WTC11 (cell line): ENCODE results near the gene STX8. TPM values are rescaled to one million over a fixed set of nuclear protein-coding genes. Genes with fewer than 3 reads are reported as not detected.
"Not testable (repeated sequence)": the region's sequence is repeated elsewhere in the genome, so short reads cannot be mapped to it uniquely, and the experiment has no call there.

Source experiments
- ATAC-seq: fragments of 200-7000 bp; cut with Tn5 transposase; 2 replicates; pipeline ENCODE4 v1.10.0; 2021; ENCODE audit warnings: mild to moderate bottlenecking, moderate library complexity
- CTCF ChIA-PET: fragments of 300-600 bp; sonication (Branson Sonifier 250); formaldehyde crosslinking; loops from one replicate; lab custom pipeline; 2021; ENCODE audit warnings: antibody characterized with exemption; lab: Charles Lee
- POLR2A ChIA-PET: fragments of 350-600 bp; sonication (Branson Sonifier 250); formaldehyde crosslinking; loops from one replicate; lab custom pipeline; 2021; ENCODE audit warnings: antibody characterized with exemption; lab: Charles Lee
- DNase-seq: peaks from one replicate; pipeline ENCODE4 v3.0.0; 2021; ENCODE audit warnings: low spot score
- H3K27ac Mint-ChIP-seq: 2 replicates; pipeline ENCODE4 v1.8.0; 2021; ENCODE audit warnings: mixed read lengths
- H3K27me3 Mint-ChIP-seq: 2 replicates; pipeline ENCODE4 v1.8.0; 2021; ENCODE audit warnings: low read depth, mild to moderate bottlenecking, moderate library complexity, mixed read lengths
- H3K36me3 Mint-ChIP-seq: 2 replicates; pipeline ENCODE4 v1.8.0; 2021; ENCODE audit warnings: mixed read lengths
- H3K4me1 Mint-ChIP-seq: 2 replicates; pipeline ENCODE4 v1.8.0; 2022; ENCODE audit warnings: mixed read lengths
- H3K4me3 Mint-ChIP-seq: 2 replicates; pipeline ENCODE4 v1.8.0; 2021; ENCODE audit warnings: mild to moderate bottlenecking, moderate library complexity, mixed read lengths
- H3K9me3 Mint-ChIP-seq: 2 replicates; pipeline ENCODE4 v1.8.0; 2021; ENCODE audit warnings: mixed read lengths
- ATF1 ChIP-seq: sonication (generic); formaldehyde crosslinking; IDR thresholded peaks from 2 replicates; pipeline ENCODE4 v1.8.1; 2023; ENCODE audit warnings: mild to moderate bottlenecking, moderate library complexity, missing genetic modification reagents
- CBFB ChIP-seq: sonication (generic); formaldehyde crosslinking; IDR thresholded peaks from 2 replicates; pipeline ENCODE4 v1.8.1; 2022; ENCODE audit warnings: mild to moderate bottlenecking, low read depth, missing genetic modification reagents
- CREB1 ChIP-seq: sonication (generic); formaldehyde crosslinking; IDR thresholded peaks from 2 replicates; pipeline ENCODE4 v1.8.0; 2023; ENCODE audit warnings: mild to moderate bottlenecking, missing genetic modification reagents
- FOXK1 ChIP-seq: sonication (generic); formaldehyde crosslinking; IDR thresholded peaks from 2 replicates; pipeline ENCODE4 v1.8.0; 2022; ENCODE audit warnings: mild to moderate bottlenecking, moderate library complexity, missing genetic modification reagents
- FOXP1 ChIP-seq: sonication (generic); formaldehyde crosslinking; IDR thresholded peaks from 2 replicates; pipeline ENCODE4 v1.8.0; 2022; ENCODE audit warnings: missing genetic modification reagents, mild to moderate bottlenecking, moderate library complexity, borderline replicate concordance
- GRHL2 ChIP-seq: fragments of 250-450 bp; sonication (Bioruptor Pico); IDR thresholded peaks from 2 replicates; pipeline ENCODE4 v1.8.0; 2022; ENCODE audit warnings: mild to moderate bottlenecking, moderate library complexity; ENCODE audit not compliant: insufficient replicate concordance, severe bottlenecking
- IRF2 ChIP-seq: sonication (generic); formaldehyde crosslinking; IDR thresholded peaks from 2 replicates; pipeline ENCODE4 v1.8.0; 2022; ENCODE audit warnings: low read depth, missing genetic modification reagents, borderline replicate concordance
- JUN ChIP-seq: sonication (generic); formaldehyde crosslinking; IDR thresholded peaks from 2 replicates; pipeline ENCODE4 v1.8.0; 2023; ENCODE audit warnings: mild to moderate bottlenecking, missing genetic modification reagents
- NR1H2 ChIP-seq: sonication (generic); formaldehyde crosslinking; IDR thresholded peaks from 2 replicates; pipeline ENCODE4 v1.9.0; 2021; ENCODE audit warnings: mild to moderate bottlenecking, moderate library complexity, missing genetic modification reagents
- OVOL2 ChIP-seq: fragments of 250-450 bp; sonication (Bioruptor Pico); IDR thresholded peaks from 2 replicates; pipeline ENCODE4 v1.9.0; 2021; ENCODE audit warnings: mild to moderate bottlenecking, borderline replicate concordance
- RELA ChIP-seq: sonication (generic); formaldehyde crosslinking; IDR thresholded peaks from 2 replicates; pipeline ENCODE4 v1.8.1; 2022; ENCODE audit warnings: missing genetic modification reagents, mild to moderate bottlenecking, borderline replicate concordance
- RORB ChIP-seq: fragments of 250-450 bp; sonication (Bioruptor Pico); IDR thresholded peaks from 2 replicates; pipeline ENCODE4 v1.9.0; 2021; ENCODE audit warnings: mild to moderate bottlenecking
- SMAD4 ChIP-seq: sonication (generic); formaldehyde crosslinking; IDR thresholded peaks from 2 replicates; pipeline ENCODE4 v1.8.0; 2022; ENCODE audit warnings: mild to moderate bottlenecking, missing genetic modification reagents
- ZBTB21 ChIP-seq: sonication (generic); formaldehyde crosslinking; IDR thresholded peaks from 2 replicates; pipeline ENCODE4 v1.8.1; 2023; ENCODE audit warnings: mild to moderate bottlenecking, missing genetic modification reagents, borderline replicate concordance
- ZNF423 ChIP-seq: fragments of 250-450 bp; sonication (Bioruptor Pico); IDR thresholded peaks from 2 replicates; pipeline ENCODE4 v2.1.2; 2022; ENCODE audit warnings: mild to moderate bottlenecking, moderate library complexity
- ZNF512 ChIP-seq: sonication (generic); formaldehyde crosslinking; IDR thresholded peaks from 2 replicates; pipeline ENCODE4 v1.8.1; 2022; ENCODE audit warnings: missing genetic modification reagents, borderline replicate concordance
- total RNA-seq: library from RNA; stranded (reverse); gene quantifications from 3 replicates; pipeline ENCODE4 v1.2.3, GENCODE V29; 2021
- TF ChIP-seq, protein P1 (sequence below): fragments of 250-450 bp; sonication (Bioruptor Pico); conservative IDR thresholded peaks from 2 replicates; pipeline ENCODE4 v1.9.0; 2021; ENCODE audit warnings: mild to moderate bottlenecking
- TF ChIP-seq, protein P2 (sequence below): sonication (generic); formaldehyde crosslinking; IDR thresholded peaks from 2 replicates; pipeline ENCODE4 v1.8.1; 2023; ENCODE audit warnings: mild to moderate bottlenecking, missing genetic modification reagents, borderline replicate concordance
- TF ChIP-seq, protein P3 (sequence below): fragments of 250-450 bp; sonication (Bioruptor Pico); IDR thresholded peaks from 2 replicates; pipeline ENCODE4 v2.1.2; 2022; ENCODE audit warnings: mild to moderate bottlenecking, moderate library complexity
- TF ChIP-seq, protein P4 (sequence below): sonication (generic); formaldehyde crosslinking; conservative IDR thresholded peaks from 2 replicates; pipeline ENCODE4 v1.8.1; 2022; ENCODE audit warnings: mild to moderate bottlenecking, missing genetic modification reagents

The STX8 gene
- total RNA-seq, 1 experiment from 2014 or later = 39.9 TPM

DNA sequence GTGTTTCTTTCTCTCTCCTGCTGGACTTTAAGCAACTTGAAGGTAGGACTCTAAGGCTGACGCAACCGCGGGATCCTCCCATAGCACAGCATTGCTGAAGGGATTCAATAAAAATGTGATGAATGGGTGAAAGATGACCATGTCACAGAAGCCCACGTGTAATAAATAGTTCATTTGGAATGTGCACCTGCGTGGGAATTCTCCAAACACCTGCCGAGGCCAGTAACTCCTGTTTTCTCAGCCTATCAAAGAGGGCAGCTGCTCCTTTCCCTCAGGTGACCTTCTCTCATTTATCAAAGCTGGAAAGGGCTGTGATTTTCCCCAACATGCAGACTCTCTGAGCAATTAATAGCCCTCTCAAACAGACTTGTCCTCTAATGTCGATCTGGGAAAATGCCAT, 235.7 kb downstream of the STX8 start:
- Mint-ChIP-seq H3K9me3 (peaks cover 12% of the 10 kb centered on the region), H3K27me3 (no peaks in the 10 kb centered on the region), H3K36me3 (peaks cover 7% of the 10 kb centered on the region), H3K4me1 (peaks cover 43% of the 10 kb centered on the region), H3K4me3 (no peak overlapping the region), H3K27ac (no peak overlapping the region)
- TF ChIP-seq OVOL2 (CRISPR knock-in tag) = no peak
- no peak for TF ChIP-seq ZBTB21 (CRISPR knock-in tag)
- TF ChIP-seq NR1H2 (CRISPR knock-in tag) = no peak
- TF ChIP-seq RORB = no peak
- TF ChIP-seq, protein P1, sequence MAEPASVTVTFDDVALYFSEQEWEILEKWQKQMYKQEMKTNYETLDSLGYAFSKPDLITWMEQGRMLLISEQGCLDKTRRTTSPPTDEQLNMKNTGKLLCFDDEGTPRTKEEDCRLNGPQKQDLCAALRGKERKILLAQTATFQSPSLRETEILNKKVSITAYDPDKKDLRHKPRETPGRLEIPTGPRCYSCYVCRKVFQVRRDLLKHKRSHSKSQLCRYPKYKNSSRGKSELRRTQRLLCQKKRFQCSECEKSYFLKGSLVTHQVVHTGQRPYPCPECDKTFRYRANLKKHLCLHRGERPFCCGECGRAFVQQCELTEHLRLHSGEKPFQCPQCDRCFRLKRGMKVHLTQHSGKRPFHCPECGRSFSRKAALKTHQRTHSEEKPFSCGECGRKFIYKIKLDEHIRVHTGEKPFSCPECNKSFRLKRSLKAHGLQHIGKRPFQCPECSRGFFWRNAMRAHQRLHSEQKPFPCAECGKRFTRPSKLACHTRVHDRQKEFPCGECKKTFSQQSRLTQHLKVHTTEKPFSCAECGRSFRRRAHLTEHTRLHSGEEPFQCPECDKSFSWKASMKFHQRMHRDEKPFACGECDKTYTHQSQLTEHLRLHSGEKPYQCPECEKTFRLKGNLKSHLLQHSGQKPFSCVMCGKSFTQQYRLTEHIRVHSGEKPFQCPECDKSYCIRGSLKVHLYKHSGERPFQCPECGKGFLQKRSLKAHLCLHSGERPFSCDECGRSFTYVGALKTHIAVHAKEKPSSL (CRISPR knock-in tag) = no peak
- no peak for TF ChIP-seq CREB1 (CRISPR knock-in tag)
- TF ChIP-seq FOXP1 (CRISPR knock-in tag) = no peak
- no peak for TF ChIP-seq CBFB (CRISPR knock-in tag)
- TF ChIP-seq JUN (CRISPR knock-in tag) = no peak
- TF ChIP-seq RELA = no peak
- DNase-seq = no peak
- POLR2A ChIA-PET = no interaction called here
- CTCF ChIA-PET = no interaction called here
- ATAC-seq = no peak

- DNase-seq, H3K27me3 Mint-ChIP-seq, H3K27ac Mint-ChIP-seq, ATAC-seq, CTCF ChIA-PET, POLR2A ChIA-PET, H3K4me3 Mint-ChIP-seq: not testable (repeated sequence)
- Mint-ChIP-seq H3K4me1 (peaks cover 39% of the 10 kb centered on the region), H3K9me3 (peaks cover 17% of the 10 kb centered on the region), H3K36me3 (peaks cover 12% of the 10 kb centered on the region)
Measured at GRCh38 chr17:9339482-9339881, 236.1 kb downstream of the STX8 start.

GRCh38 chr17:9336817-9337216, 238.8 kb downstream of the STX8 start:
- POLR2A ChIA-PET = no interaction called here
- Mint-ChIP-seq H3K27me3 (no peaks in the 10 kb centered on the region), H3K4me1 (peaks cover 28% of the 10 kb centered on the region), H3K36me3 (peaks cover 21% of the 10 kb centered on the region), H3K9me3 (peaks cover 24% of the 10 kb centered on the region), H3K27ac (no peak overlapping the region), H3K4me3 (no peak overlapping the region)
- no peak for ATAC-seq
- no peak for DNase-seq
- CTCF ChIA-PET = interaction anchor here (0.6 to 0.9 kb wide), 2 partner anchors 100 to 706 kb away, joined by 3 read pairs; partner anchors contain the start of gene MYH10
- TF ChIP-seq, protein P2, sequence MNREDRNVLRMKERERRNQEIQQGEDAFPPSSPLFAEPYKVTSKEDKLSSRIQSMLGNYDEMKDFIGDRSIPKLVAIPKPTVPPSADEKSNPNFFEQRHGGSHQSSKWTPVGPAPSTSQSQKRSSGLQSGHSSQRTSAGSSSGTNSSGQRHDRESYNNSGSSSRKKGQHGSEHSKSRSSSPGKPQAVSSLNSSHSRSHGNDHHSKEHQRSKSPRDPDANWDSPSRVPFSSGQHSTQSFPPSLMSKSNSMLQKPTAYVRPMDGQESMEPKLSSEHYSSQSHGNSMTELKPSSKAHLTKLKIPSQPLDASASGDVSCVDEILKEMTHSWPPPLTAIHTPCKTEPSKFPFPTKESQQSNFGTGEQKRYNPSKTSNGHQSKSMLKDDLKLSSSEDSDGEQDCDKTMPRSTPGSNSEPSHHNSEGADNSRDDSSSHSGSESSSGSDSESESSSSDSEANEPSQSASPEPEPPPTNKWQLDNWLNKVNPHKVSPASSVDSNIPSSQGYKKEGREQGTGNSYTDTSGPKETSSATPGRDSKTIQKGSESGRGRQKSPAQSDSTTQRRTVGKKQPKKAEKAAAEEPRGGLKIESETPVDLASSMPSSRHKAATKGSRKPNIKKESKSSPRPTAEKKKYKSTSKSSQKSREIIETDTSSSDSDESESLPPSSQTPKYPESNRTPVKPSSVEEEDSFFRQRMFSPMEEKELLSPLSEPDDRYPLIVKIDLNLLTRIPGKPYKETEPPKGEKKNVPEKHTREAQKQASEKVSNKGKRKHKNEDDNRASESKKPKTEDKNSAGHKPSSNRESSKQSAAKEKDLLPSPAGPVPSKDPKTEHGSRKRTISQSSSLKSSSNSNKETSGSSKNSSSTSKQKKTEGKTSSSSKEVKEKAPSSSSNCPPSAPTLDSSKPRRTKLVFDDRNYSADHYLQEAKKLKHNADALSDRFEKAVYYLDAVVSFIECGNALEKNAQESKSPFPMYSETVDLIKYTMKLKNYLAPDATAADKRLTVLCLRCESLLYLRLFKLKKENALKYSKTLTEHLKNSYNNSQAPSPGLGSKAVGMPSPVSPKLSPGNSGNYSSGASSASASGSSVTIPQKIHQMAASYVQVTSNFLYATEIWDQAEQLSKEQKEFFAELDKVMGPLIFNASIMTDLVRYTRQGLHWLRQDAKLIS (CRISPR knock-in tag) = no peak
- no peak for TF ChIP-seq ATF1 (CRISPR knock-in tag)
- no peak for TF ChIP-seq IRF2 (CRISPR knock-in tag)
- no peak for TF ChIP-seq ZNF512 (CRISPR knock-in tag)
- TF ChIP-seq FOXK1 (CRISPR knock-in tag) = no peak
- TF ChIP-seq, protein P3, sequence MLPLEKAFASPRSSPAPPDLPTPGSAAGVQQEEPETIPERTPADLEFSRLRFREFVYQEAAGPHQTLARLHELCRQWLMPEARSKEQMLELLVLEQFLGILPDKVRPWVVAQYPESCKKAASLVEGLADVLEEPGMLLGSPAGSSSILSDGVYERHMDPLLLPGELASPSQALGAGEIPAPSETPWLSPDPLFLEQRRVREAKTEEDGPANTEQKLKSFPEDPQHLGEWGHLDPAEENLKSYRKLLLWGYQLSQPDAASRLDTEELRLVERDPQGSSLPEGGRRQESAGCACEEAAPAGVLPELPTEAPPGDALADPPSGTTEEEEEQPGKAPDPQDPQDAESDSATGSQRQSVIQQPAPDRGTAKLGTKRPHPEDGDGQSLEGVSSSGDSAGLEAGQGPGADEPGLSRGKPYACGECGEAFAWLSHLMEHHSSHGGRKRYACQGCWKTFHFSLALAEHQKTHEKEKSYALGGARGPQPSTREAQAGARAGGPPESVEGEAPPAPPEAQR (CRISPR knock-in tag) = no peak
- TF ChIP-seq ZNF423 = no peak
- TF ChIP-seq GRHL2 (CRISPR knock-in tag) = no peak
- TF ChIP-seq, protein P4, sequence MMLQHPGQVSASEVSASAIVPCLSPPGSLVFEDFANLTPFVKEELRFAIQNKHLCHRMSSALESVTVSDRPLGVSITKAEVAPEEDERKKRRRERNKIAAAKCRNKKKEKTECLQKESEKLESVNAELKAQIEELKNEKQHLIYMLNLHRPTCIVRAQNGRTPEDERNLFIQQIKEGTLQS (CRISPR knock-in tag) = no peak
- TF ChIP-seq, protein P1 (CRISPR knock-in tag) = no peak
- no peak for TF ChIP-seq SMAD4 (CRISPR knock-in tag)
